NCI-H128 (cell line): ENCODE measurements around the gene LRP6.
"Not testable (repeated sequence)": the region's sequence is repeated elsewhere in the genome, so short reads cannot be mapped to it uniquely, and the experiment has no call there.

ENCODE experiments used
- DNase-seq: peaks from one replicate; lab custom pipeline; 2025; ENCODE audit not compliant: unreplicated experiment; lab: John Stamatoyannopoulos, UW

Gene LRP6

DNA sequence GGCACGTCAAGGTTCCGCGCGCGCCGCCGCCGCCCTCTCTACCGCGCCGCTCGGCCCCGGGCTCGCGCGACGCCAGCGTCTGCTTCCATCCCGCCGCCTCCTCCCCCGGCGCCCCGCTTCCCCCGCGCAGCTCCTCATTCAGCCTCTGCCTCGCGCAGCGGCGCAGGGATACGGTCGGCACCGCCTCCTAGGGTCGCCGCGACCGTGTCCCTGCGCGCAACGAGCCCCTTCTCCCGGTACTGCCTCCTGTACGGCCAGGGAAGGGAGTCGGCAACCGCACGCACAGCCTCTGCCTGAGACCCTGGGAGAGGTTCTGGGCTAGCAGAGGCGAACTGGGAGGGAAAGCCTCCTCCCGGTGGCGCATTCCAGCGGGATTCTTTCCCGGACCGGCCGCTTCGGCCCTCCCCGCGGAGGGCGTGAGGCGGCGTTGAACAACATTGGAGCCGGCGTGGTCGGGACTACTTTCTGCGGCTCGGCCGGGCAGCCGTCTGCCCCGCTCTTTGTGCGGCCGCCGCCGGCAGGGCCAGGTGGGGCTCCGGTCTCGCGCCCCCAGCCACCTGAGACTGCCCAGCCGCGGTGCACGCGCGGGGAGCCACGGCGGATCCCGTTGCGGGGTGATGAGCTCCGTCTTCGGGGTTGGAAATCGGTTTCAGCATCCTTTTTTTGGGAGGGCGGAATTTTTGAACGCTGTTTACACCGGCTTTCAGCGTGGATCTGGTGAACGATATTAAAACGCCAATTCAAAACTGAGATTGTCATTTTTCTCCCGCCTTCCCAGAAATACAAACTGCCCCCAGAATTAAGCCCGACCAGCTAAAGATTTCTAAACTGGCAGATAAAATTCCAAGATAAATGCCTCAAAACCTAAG lies at the start of gene LRP6:
LRP6 (minus strand) TSS at position 172 of the 869 bp plus-strand sequence. CDS start 309 bp downstream, outside the sequence.
- peak; percentile 93 for DNase-seq

DNA sequence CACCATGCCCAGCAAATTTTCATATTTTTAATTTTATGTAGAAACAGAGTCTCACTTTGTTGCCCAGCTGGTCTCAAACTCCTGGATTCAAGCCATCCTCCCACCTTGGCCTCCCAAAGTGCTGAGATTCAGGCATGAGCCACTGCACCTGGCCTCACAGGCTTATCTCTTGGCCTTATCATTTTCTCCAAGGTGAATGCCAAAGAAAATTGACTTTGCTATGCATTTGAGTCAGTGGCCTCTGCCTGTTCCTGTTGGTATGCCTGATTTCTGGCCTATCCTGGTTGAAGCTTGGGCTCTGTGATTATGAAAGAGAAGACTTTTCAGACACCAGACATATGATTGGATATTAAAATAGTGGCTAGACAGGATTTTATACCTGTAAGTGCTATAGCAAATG lies 49.0 kb upstream of the LRP6 start:
- no peak for DNase-seq

DNA sequence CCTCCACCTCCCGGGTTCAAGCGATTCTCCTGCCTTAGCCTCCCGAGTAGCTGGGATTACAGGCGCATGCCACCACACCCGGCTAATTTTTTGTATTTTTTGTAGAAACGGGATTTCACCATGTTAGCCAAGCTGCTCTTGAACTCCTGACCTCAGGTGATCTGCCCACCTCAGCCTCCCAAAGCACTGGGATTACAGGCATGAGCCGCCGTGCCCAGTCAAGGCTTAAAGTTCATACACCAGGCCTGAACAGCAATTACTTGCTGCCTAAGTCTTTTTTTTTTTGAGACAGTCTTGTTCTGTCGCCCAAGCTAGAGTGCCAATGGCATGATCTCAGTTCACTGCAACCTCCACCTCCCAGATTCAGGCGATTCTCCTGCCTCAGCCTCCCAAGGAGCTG lies 43.9 kb upstream of the LRP6 start:
- DNase-seq: not testable (repeated sequence)

DNA sequence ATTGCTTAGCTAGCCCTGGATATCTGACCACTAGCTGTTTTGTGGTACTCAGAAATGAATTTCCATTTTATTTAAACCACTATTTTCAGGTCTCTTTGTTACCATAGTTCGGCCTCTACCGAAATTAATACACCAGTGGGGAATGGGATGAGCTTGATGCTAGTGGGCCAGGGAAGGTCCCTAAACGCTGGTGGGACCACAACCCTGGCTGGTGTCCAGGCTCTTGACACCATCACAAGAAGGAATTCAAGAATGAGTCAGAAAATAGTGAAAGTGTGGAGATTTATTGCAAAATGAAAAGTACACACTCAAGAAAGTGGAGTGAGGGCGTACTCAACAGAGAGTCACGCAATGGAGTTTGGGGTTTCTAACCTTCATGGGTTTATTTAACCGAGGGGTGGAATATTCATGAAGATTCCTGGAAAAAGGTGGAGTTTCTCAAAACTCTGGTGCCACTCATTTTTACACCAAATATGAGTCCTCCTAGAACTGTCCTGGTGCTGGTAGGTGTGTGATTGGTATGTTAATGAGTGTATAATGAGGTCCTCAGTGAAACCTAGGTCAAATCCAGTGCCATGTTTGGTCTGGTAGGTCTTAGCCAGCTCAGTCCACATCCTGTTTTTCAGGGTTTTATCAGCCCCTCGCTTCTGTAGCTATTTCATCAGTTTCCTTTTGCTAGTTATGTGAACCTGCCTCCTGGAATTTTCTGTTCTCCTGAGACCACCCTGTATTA lies 38.9 kb upstream of the LRP6 start:
- no peak for DNase-seq

DNA sequence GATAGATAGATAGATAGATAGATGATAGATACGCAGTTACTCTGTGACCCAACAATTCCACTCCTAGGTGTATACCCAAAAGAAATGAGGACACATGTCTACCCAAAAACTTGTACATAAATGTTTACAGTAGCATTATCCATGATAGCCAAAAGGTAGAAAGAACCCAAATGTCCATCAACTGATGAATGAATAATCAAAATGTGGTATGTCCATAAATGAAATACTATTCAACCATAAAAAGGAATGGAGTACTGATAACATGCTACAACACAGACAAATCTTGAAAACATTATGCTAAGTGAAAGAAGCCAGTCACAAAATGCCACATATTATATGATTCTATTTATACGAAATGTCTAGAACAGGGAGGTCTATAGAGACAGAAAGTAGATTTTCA lies 36.1 kb upstream of the LRP6 start:
- DNase-seq: no peak

DNA sequence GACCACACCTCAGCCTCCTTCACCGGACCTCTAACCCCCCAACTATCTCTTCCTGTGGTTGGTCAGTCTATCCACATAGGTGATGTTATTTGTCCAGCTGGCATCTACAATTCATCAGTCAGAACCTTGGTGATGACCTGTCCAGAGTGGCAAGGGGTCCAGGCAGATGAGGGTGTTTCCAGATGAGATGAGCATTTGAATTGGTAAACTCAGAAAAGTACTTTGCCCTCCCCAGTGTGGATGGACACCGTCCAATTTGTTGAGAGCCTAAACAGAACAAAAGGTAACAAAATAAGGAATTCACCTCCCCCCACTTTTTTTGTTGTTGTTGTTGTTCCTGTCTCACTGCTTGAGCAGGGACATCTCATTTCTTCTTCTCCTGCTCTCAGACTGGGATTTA lies 34.3 kb upstream of the LRP6 start:
- no peak for DNase-seq

DNA sequence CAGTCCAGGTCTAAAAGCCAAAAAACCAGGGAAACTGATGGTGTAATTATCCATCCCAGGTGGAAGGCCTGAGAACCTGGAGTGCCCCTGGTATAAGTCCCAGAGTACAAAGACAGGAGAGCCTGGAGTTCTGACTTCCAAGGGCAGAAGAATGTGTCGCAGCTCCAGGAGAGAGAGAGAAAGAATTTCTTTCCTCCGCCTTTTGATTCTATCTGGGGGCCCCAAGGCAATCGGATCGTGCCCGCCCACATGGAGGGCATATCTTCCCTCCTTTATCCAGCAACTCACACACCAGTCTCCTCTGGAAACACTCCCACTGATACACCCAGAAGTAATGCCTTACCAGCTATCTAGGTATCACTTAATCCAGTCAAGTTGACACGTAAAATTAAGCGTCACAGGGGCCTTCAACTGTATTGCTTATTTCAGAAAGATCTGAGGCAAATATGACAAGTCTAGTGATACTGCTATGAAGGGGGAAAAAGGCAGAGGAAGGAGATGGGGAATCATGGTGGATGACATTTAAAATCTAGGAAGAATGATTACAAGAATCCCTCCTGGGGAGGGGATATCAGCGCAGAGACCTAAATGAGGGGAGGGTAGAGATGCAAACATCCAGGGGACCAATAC lies 30.5 kb upstream of the LRP6 start:
- no peak for DNase-seq

DNA sequence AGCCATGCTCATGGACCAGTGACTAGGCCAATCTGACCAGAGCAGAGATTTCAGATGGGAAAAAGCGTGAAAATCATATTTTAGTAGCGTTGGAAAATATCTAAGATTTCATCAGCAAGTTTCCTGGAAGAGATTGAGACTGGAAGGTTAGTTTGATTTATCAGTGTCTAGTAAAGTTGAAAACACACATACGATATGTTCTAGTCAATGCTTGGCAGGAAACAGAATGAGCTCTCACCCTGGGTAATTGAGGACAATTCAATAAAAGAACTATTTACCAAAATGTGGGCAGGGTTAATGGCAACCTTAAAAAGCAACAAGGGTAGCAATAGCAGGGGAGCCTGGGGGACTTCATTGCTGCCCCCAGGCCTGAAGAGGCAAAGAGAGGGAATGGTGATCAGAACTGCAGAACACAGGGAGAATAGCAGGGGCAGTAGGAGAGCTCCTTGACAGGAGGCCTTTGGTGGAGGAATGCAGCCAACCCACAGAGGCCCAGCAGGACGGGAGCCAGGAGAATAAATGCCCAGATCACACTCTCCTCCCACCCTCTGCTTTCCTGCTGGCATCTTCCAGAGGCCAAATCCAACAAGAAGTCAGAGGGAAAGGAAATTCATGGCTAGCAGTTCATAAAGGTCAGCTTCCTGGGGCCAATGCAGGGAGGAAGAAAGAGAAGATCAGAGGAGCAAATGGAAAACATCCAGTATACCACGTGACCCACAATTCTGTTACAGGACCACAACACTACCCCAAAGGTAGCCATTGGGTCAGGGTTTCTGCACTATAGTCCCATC lies 27.6 kb upstream of the LRP6 start:
- DNase-seq: no peak

DNA sequence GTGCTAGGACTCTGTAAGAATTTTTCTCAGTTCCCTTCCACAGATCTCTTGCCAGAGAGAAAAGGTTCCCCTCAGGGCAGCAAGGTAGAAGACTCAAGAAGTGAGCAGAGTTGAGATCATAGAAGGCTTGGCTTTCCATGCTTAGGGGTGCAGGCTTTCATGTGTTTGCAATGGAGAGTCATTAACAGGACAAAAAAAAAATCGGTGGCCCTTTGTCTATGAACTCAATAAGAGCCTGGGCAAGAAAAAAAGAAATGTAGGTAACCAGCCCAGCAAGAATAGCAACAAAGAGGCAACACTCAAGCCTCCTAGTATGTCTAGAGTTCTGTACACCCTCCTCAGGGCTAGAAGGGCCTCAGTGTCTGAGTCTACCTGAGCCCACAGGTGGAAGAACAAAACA lies 23.4 kb upstream of the LRP6 start:
- DNase-seq: no peak

DNA sequence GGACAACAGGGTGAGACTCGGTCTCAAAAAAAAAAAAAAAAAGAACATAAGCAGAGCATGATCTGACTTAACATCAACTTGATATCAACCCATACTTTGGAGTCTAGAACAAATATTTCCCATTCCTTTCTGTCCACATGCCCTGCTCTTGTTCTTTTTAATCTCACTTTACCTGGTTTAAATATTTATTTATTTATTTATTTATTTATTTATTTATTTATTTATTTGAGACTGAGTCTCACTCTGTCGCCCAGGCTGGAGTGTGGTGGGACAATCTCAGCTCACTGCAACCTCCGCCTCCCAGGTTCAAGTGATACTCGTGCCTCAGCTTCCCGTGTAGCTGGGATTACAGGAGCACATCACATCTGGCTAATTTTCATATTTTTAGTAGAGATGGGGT lies 19.6 kb upstream of the LRP6 start:
- DNase-seq: no peak

DNA sequence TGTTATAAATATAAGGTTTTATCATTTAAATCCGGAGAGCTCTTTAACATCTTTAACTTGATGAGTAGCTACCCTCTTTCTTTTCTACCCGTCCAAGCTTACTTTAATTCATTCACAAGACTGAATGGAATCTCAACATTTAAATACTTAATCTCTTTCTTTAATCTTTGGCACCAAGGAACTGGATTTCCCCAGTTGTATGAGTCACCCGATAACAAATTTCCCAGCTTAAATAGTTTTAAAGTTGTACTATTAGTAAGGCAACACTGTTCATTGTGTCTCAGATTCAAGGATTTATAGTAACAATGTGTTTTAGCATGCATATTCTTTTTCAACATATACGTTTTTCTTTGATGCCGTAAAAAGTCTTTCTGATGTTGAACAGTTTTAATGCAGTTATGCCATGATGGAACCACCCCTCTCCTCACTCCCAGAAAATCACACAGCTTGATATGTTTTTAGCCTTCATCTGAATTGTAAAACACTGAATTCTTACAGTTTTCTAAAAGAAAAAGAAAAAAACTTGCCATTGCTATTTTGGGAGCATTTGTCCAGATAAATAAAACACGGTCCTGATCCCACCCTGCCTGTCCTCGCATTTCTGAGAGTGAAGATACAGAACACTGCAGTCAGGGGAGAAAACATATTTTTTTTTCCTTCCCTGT lies 16.0 kb upstream of the LRP6 start:
- DNase-seq: no peak

DNA sequence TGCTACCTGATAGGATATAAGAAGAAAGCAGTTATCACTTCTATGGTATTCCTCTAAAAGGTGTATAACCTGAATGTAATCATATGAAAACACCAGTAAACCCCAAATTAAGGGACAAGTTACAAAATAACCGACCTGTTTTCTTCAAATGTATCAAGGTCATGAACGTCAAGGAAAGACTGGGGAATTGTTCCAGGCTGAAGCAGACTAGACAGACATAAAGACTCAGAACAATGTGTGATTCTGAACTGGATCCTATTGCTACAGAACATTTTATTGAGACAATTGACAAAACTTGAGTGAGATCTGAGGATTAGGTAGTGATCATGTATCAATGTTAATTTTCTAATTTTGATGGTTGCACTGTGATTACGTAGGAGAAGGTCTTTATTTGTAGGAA lies 15.4 kb upstream of the LRP6 start:
- no peak for DNase-seq

DNA sequence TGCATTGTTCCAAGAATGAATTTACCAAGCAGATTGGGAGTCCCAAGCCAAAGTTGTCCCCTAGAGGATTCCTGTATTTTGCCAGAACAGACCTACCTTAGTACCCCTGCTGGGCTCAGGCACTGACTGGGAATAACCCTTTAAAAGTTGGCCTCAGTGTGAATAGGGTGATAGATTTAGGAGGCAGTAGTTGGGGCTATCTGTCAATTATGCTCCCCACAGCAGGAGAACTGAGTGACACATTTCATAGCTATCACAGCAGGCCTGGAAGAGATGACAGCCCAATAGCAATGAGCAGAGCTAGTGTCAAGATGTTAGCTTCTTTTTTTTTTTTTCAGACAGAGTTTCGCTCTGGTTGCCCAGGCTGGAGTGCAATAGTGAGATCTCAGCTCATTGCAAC lies 14.3 kb upstream of the LRP6 start:
- DNase-seq: no peak

DNA sequence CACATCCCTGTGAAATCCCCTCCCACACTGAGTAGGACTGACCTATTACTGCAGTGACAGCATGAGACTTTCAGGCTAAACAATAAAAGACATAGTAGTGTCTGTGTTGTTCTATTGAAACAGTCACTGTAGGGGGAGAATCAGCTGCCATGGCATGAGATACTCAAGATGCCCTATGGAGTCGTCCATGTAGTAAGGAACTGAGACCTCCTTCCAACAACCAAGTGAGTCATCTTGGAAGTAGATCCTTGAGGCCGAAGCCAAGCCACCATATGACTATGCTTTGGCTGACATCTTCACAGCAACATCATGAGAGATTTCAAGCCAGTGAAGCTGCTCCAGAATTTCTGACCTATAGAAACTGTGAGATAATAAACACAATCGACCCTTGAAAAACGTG lies 12.1 kb upstream of the LRP6 start:
- no peak for DNase-seq

DNA sequence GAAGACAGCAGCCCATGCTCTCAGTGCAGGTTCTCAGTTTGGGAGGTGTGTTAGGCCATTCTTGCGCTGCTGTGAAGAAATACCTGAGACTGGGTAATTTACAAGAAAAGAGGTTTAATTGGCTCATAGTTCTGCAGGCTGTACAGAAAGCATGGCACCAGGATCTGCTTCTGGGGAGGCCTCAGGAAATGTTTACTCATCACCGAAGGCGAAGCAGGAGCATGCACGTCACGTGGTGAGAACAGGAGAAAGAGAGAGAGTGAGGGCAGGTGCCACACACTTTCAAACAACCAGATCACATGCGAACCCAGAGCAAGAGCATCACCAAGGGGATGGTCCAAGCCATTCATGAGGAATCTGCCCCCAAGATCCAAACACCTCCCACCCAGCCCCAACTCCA lies 9.0 kb upstream of the LRP6 start:
- DNase-seq: no peak

DNA sequence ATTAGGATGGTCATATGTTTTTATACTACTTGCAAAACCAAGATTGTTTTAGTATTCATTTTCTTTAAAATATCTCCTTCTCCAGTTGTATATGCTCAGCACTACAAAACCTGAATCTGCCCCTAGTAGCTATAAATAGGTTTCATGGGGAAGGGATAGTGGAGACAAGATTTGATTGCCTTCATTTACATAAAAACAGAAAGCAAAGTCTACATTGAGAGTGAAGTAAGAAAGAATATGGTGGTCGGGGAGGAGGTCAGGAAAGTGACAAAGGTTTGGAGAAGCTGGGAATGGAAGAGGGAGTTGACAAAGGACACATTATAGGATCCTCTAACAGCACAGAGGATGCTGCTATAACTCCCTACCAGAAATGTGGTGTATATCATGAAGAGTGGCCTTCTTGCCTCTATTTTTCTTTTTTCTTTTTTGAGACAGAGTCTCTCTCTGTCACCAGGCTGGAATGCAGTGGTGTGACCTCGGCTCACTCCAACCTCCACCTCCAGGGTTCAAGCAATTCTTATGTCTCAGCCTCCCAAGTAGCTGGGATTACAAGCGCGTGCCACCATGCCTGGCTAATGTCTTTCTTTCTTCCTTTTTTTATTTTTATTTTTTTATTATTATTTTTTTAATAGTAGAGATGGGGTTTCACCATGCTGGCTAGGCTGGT lies 6.6 kb upstream of the LRP6 start:
- DNase-seq: no peak

DNA sequence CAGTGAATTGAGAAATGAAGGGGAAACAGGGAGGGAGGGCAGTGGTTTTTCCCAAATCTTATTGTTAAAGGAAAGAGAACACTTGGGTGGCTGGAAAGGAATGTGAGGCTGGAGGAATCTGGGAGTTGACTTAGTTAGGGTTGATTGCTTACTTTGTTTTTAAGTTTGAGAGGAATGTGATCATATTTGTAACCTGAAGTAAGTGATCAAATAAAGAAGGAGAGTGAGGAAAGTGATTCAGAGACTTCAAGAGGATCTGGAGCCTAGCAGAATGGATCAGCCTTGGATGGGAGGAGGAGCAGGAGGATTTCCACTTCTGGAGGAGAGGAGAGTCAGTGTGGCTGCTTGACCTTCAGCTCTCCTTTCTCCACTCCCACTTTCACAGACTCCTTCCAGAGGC lies 6.0 kb upstream of the LRP6 start:
- DNase-seq: no peak

DNA sequence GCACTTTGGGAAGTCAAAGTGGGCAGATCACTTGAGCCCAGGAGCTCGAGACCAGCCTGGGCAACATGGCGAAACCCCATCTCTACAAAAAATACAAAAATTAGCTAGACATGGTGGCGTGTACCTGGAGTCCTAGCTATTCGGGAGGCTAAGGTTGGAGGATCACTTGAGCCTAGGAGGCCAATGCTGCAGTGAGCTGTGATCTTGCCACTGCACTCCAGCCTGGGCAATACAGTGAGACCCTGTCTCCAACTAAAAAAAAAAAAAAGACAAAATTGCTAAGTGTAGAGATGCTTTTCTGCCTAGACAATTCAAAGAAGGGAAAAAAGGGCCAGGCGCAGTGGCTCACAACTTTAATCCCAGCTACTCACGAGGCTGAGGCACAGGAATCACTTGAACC lies 3.4 kb upstream of the LRP6 start:
- no peak for DNase-seq

DNA sequence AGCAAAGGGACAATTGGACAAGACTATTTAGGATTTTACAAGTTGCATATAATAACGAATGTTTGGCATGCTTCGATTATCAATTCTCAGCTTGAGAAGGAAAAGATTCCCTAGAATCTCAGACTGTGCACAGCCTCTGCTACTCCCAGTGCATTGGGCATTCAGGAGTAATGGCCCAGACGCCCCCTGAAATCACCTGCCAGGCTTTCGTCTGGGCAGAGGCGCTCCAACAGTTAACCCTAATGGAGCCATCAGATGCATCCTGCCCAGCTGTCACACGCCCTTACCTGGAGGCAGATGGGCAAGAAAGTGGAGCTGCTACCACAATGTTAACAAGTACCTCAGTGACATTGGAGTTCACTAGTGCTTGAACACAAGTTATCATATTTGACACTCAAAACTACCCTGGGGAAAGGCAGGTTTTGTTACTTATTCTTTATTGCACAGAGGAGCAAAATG lies 927 bp upstream of the LRP6 start:
- no peak for DNase-seq

DNA sequence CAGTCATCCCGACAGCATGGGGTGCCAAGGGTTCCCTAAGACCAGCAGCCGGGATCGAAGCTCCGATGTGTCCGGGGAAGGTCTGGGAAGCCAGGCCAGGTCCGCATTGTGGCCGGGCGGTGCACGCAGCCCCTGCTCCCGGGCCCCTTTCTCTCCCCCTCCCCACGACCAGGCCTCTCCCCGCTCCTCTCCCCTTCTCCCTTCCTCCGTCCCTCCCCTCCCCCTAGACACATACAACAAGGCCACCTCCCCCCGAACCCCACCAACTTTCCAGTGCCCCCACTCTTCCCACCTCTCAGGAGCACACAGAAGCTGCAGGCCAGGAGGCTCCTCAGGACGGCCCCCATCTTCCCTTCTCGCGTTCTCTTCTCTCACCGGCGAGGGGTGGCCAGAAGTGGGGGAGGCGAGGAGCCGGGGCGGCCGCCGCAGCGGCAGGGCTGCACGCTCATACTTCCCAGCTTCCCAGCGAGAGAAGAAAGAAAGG lies 413 bp downstream of the LRP6 start:
- no peak for DNase-seq
